Measurements from ENCODE around the gene MUSK.

The MUSK gene

GRCh38 chr9:110638381-110638954 is 30.1 kb upstream of the MUSK start:
- Histone ChIP-seq H3K36me3 (ENCODE audit: low read length) (no peaks in the 10 kb centered on the region), H3K27ac (ENCODE audit: low read depth, low read length) (no peak overlapping the region), H3K9me2 (replicated peaks; ENCODE audit: insufficient read depth, low read length) (no peaks in the 10 kb centered on the region), H4K20me1 (ENCODE audit: low read depth, low read length) (no peaks in the 10 kb centered on the region), H3K9me3 (ENCODE audit: insufficient read depth, low read length) (no peaks in the 10 kb centered on the region), H3K4me2 (ENCODE audit: low read depth, low read length, poor library complexity, severe bottlenecking) (no peak overlapping the region), H3K79me2 (ENCODE audit: insufficient read depth, low read length) (no peaks in the 10 kb centered on the region), H3K4me3 (ENCODE audit: insufficient read depth, low read length, poor library complexity, severe bottlenecking) (no peak overlapping the region), H3K27me3 (ENCODE audit: low read length) (no peaks in the 10 kb centered on the region; the same call in 1 of the 2 replicates), H3K9ac (ENCODE audit: low read length) (no peak overlapping the region), H2AFZ (ENCODE audit: low read depth, low read length, severe bottlenecking) (no peak overlapping the region), H3F3A (ENCODE audit: insufficient read depth) (no peaks in the 10 kb centered on the region)
- TF ChIP-seq EZH2phosphoT487 (conservative IDR thresholded peaks at IDR 0.05; ENCODE audit: low read length) (no peak), CTCF (IDR thresholded peaks at IDR 0.05; ENCODE audit: insufficient read depth, low read length, poor library complexity, severe bottlenecking) (no peak)

DNA sequence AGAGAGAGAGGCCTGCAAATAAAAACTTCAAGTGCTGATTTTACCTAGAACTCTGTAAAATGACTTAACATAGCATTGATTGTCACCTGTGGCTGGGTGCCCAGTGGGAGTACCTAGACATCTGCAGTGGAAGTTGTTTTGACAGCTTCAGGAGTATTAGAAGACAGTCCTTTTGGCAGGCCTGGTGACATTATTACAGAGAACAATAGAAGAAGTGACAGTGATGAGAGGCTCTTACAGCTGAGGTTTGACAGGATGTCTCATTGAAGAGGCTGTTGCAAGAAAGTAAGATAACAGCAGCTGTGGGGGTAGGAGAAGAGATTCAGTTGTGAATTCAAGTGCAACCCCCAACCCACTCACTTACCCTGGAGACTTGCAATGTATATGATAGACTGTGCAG is 27.9 kb upstream of the MUSK start:
- H3K9me3 ChIP-seq (ENCODE audit: insufficient read depth, low read length): no peaks in the 10 kb centered on the region
- H4K20me1 ChIP-seq (ENCODE audit: low read depth, low read length): no peaks in the 10 kb centered on the region
- TF ChIP-seq EZH2phosphoT487 (conservative IDR thresholded peaks at IDR 0.05; ENCODE audit: low read length): no peak
- TF ChIP-seq CTCF (IDR thresholded peaks at IDR 0.05; ENCODE audit: insufficient read depth, low read length, poor library complexity, severe bottlenecking): no peak
- H3K9me2 ChIP-seq (replicated peaks; ENCODE audit: insufficient read depth, low read length): no peaks in the 10 kb centered on the region
- H3K79me2 ChIP-seq (ENCODE audit: insufficient read depth, low read length): no peaks in the 10 kb centered on the region
- H3K9ac ChIP-seq (ENCODE audit: low read length): no peak overlapping the region
- H3K36me3 ChIP-seq (ENCODE audit: low read length): no peaks in the 10 kb centered on the region
- no peaks in the 10 kb centered on the region for H3K27me3 ChIP-seq (ENCODE audit: low read length)
- no peak overlapping the region for H3K4me2 ChIP-seq (ENCODE audit: low read depth, low read length, poor library complexity, severe bottlenecking)
- H3K27ac ChIP-seq (ENCODE audit: low read depth, low read length): no peak overlapping the region
- no peaks in the 10 kb centered on the region for H3F3A ChIP-seq (ENCODE audit: insufficient read depth)
- H3K4me3 ChIP-seq (ENCODE audit: insufficient read depth, low read length, poor library complexity, severe bottlenecking): no peak overlapping the region
- no peak overlapping the region for H2AFZ ChIP-seq (ENCODE audit: low read depth, low read length, severe bottlenecking)

DNA sequence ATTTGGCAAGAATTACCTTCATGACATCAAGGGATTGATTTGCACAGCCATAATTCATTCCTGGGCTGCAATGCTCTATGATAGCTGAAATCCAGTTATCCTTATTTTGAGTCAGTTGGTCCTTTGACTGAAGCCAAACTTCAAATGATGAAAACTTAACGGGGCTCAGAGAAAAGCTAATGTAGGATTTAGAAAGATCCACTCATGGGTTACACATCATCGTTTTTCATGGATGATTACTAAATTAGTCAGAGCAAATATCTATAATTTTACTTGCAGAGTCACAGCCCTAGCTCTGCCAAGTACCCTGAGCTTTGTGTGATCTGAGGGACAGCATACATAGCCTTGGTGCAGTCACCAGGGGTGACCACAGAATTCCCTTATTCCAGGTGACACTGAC is 27.3 kb upstream of the MUSK start:
- Histone ChIP-seq H3K4me2 (ENCODE audit: low read depth, low read length, poor library complexity, severe bottlenecking) (no peak overlapping the region), H3K36me3 (ENCODE audit: low read length) (no peaks in the 10 kb centered on the region), H2AFZ (ENCODE audit: low read depth, low read length, severe bottlenecking) (no peak overlapping the region), H3K79me2 (ENCODE audit: insufficient read depth, low read length) (no peaks in the 10 kb centered on the region), H3K27me3 (ENCODE audit: low read length) (no peaks in the 10 kb centered on the region), H3K27ac (ENCODE audit: low read depth, low read length) (no peak overlapping the region), H4K20me1 (ENCODE audit: low read depth, low read length) (no peaks in the 10 kb centered on the region), H3K9ac (ENCODE audit: low read length) (no peak overlapping the region), H3K4me3 (ENCODE audit: insufficient read depth, low read length, poor library complexity, severe bottlenecking) (no peak overlapping the region), H3F3A (ENCODE audit: insufficient read depth) (no peaks in the 10 kb centered on the region), H3K9me3 (ENCODE audit: insufficient read depth, low read length) (no peaks in the 10 kb centered on the region), H3K9me2 (replicated peaks; ENCODE audit: insufficient read depth, low read length) (no peaks in the 10 kb centered on the region)
- TF ChIP-seq CTCF (IDR thresholded peaks at IDR 0.05; ENCODE audit: insufficient read depth, low read length, poor library complexity, severe bottlenecking) (no peak), EZH2phosphoT487 (conservative IDR thresholded peaks at IDR 0.05; ENCODE audit: low read length) (no peak)

Measured in SU-DHL-6 (cell line).